Measurements from ENCODE around the gene SLC4A11.
A peak's percentile ranks its signal among the peaks of the same experiment; 100 is the strongest.
"Not testable (repeated sequence)": the region's sequence is repeated elsewhere in the genome, so short reads cannot be mapped to it uniquely, and the experiment has no call there.

SLC4A11 gene

DNA sequence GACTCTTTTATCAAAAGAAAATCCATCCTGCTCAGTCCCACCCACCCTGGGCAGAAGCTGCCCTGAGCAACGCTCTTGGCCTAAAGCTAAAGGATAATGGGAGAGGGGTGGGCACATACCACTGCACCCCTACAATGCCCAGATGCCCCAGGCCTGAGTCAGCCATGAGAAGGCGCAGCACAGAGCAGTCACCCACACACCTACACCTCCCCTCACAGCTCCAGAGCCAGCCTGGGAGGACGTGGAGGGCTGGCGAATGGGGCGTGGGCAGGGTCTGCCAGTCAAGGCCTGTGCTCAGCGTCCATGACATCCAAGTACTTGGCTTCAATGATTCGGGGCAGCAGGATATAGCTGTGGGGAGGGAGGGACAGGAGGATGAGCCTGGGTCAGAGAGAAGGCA lies 11.5 kb downstream of the SLC4A11 start:
- no peak for DNase-seq

DNA sequence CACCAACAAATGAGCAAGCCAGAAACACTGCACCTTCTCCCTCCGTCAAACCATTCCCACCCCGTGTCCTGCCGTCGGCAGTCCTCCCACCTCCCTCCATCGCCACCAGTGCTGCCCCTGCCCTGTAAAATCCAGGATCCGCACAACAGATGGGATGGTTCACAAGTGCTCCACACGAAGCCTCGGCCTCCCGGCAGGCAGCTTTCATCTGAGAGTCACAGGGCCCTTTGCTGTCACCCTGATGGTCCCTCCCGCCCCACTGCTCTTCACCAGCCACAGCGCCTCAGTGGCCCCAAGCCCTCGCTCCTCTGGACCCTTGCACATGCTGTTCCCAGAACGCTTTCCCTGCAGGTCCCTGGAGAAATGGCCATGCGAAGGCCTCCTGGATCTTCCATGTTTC lies 12.1 kb downstream of the SLC4A11 start:
- no peak for DNase-seq

DNA sequence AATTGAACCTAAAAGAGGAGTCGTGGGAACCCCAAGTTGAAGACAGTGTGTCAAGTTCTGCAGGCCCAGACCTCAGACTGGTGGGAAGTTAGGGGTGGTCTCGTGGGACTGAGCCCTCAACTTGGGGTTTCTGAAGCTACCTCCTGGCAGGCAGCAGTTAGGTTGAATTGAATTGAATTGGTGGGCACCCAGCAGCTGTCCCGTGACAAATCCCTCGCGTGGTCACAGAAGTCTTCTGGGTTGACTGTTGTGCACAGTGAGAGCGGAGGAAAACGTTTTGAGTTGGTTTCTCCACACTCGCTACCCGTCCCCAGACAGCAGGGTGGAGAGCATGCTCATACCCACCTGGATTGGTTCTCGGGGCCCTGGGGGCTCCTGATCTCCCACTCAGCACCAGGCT lies 12.9 kb downstream of the SLC4A11 start:
- no peak for DNase-seq

DNA sequence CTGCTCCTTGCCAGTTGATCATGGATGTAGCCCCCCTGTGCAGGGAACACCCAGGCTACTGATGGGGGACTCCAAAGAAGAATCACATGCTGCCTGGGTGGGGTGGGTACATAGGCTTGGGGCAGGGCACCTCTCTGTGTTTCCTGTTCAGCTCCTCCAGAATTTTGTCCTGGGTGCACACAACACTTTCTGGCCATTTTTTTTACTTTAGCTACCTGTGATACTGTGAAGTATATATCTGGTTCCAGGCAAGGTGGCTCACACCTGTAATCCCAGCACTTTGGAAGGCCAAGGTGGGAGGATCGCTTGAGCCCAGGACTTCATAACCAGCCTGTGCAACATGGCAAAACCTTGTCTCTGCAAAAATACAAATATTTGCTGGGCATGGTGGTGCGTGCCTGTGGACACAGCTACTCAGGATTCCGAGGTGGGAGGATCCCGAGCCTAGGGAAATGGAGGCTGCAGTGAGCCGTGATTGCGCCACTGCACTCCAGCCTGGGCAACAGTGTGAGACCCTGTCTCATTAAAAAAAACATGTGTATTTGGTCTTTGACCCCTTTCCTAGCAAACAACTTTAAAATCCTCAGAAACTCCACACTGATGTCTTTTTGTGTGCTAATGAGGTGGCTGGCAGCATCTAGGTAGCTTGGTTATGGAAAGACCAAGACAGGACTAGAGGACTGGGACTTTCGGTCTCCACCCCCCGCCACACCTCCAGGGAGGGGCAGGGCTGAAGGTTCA lies 14.1 kb downstream of the SLC4A11 start:
- DNase-seq = no peak

DNA sequence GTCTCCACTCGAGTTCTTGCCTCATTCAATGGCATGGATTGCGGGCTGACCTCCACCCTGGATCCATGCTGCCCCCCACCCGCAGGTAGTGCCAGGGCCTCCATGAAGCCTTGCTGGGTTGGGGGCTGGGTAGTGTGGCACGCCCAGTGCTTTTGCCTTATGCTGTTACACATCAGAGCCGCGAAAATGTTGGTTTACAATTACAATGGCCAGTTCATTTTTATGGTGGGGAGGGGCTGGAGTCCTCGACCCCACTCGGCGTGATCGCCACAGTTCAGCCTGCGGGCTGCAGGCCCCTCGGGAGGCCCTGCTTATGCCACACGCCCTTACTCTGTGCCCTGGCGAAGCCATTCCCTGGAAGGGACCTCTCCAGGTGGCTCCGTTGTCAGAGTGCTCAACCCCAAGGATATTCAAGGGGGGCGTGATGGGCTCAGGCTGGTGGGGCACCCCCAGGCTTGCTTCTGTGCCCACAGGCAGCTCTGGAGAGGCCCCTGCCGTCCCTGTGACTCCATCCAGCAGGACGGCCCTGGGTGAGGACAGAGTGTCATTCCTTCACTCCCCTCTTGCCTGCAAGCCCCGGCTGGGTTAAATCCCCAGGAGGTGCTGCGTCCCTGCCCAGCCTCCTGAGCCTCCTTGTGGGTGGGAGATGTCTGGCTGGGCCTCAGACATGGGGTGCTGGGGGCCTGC lies 14.9 kb downstream of the SLC4A11 start:
- no peak for DNase-seq

DNA sequence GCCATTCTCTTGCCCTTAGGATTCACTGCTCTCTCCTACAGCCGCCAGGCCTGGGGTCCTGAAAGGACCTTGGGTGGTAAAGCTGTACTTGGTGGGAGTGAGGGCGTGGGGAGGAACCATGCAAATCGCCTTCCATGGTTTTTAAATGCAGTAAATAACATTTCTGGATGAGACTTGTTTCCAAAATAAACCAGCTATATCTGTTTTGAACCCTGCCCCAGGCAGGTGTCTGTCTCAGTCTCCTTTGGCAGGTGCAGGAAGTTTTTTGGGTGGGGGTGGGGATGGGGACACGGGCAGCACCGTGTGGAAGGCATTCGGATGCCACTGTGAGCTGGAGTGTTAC lies 15.4 kb downstream of the SLC4A11 start:
- DNase-seq = no peak

DNA sequence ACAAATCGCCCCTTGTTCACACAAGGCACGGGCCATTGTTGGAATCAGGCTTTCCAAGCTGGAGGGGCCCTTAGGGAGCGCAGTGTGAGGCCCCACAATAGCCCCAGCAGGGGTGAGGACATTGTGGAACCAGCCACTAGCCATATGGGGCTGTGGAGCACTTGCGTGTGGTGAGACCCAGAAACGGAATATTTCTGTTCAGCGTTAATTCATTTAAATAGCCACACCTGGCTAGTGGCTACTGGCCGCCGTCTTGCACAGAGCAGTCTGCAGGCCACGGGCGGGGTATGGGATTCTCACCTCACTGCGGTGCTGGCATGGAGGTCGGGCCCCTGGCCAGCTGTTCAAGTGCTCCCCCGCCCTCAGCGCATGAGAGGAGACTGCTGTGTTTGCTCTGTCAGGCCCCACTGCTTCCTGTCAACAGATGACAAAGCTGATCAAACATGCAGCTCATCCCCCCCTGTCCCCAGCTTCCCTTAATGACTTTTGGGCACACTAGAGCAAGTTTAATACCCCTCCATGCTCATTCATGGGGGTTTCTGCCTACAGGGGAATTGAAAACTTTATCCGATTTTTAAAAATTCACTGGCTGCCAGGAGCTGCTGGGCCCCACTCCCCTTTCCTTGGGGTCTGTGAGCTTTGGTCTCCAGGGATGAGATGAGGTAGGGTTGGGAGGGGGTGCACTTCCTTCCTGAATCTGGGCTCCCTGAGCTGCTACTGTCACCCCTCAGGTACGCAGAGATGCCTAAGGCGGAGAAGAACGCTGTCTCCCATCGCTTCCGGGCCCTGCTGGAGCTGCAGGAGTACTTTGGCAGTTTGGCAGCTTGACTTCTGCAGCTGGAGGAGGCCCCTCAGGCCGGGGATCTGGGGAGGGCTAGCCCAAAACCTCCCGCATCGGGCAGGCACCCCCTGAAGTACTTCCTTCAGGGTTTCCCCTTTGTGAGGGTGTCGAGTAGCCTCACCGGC lies 16.1 kb downstream of the SLC4A11 start:
- DNase-seq = peak; percentile 14

DNA sequence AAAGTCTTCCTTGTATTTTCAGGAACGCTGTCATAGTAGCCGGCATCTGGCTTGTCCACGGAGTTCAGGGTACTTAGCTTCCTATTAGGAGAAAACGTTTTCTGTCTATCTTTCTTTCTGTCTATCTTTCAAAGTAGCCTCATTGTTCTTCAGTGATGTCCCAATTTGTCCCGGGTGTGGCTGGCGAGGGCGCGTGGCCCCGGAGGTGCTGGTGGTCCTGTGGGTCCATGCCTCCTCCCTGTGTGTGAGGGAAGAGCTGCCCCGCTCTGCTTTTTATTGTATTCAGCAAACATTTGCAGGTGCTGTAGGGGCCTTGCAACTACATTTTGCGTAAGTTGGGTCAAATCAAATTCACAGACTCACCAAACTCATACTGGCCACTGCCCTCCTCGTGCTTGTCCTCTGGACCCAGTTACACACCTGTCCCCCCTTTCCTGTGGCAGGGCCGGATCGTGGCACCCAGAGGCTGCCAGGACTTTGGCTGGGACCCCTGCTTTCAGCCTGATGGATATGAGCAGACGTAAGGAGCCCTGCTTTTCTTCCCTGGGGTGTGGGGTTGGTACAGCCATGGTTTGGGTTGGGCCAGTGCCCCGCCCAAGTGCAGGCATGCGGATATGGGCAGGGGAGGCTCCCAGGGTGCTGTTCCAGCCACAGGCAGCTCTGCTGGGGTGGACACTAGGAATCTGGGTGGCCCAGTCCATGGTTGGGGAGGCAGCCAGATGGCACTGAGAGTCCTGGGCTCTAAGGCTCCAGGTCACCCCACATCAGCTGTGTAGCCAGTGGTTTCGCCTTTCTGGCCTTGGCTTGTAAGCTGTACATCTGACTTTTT lies 17.4 kb downstream of the SLC4A11 start:
- DNase-seq = no peak

DNA sequence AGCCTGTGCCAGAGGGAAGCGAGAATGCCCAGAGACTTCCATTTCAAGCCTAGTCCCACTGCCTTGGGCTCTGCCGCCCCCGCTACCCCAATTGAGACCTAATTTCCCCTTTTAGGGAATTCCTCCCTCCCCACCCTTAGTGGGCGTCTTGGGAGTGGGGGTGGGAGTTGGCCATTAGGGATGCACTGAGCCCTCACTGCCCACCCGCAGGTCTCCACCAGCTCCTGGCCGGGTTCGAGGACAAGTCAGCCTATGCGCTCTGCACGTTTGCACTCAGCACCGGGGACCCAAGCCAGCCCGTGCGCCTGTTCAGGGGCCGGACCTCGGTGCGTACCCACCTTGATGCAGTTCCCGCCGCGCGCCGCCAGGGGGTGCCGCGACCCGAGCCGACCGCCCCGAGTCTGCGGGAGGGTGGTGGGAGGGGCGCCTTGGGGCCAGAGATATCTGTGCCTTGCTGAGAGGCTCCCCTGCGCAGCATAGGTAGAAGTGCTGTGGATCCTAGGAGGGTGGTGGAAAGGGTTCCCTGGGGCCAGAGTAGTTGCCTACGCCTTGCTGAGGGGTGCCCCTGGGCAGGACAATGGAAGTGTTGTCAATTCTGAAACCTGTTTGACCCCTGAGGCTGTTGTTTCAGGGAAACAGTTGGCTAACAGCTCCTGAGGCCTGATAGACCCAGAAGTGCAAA lies 20.5 kb downstream of the SLC4A11 start:
- DNase-seq = peak; percentile 23

DNA sequence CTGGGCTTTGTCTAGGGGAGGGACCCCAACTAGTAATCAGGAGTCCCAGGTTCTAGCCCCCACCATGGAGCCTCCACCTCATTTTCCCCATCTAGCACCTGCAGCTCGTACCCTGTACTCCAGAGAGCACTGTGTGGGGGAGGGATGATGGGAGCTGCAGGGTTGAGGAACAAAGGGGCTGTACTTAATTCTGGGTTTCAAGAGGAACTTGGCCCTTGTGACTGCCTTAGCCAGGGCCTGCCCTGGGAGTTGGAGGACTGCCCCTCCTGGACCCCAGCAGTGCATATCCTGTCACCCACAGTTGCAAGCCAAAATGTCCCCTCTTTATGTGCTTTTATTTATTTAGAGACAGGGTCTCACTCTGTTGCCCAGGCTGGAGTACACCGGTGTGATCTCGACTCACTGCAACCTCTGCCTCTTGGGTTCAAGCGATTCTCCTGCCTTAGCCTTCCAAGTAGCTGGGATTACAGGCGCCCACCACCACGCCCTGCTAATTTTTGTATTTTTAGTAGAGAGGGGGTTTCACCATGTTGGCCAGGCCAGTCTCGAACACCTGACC lies 23.6 kb downstream of the SLC4A11 start:
- DNase-seq = not testable (repeated sequence)

DNA sequence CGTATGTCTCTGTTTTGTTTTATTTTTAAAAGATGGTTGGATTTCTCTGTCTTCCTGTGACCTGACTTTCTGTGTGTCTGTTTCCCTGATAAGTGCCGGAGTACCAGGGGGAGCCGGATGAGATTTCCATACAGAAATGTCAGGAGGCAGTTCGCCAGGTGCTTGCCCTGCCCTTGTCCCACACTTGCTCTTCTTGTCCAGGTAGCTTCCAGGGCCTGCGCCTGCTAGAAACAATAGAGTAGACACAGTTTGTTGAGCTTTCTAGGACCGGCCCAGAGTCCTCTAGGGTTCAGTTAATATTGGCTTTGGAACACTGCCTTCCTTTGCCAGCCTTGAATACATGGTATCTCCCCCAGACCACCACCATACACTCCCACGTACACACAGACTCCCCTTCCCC lies 25.8 kb downstream of the SLC4A11 start:
- no peak for DNase-seq

DNA sequence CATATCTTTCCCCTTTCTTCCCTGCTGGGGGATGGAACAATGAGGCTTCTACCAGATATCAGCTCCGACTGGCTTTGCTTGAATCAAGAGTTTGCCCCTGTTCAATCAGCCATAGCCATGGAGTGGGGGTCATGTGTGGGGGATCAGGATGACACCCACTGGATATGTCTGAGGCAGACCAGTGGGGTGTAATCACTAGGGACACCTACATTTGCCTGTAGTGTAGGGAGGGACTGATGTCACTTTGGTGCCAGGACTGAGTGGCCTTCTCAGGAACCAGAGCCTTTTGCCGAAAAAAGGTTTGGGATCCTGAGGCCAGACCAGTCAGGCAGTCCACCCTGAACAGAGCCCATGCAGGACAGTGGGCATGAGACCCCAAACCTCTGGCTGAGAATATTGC lies 28.6 kb downstream of the SLC4A11 start:
- DNase-seq = no peak

DNA sequence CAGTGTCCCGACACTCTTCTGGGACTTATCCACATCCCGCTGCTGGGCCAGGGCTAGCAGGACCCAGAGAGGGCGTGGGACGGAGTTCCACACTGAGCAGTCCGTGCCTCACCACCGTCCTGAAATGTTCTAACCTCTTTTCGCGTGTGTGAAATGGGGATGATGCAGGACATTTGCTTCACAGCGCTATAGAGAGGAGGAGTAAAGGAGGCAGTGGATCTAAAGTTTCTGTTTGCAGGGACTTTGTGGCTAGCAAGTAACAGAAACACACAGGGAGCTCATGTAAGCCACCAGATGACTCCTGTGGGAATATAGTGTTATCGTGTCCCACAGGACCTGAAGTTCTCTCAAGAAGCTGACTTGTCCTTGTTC lies 29.1 kb downstream of the SLC4A11 start:
- DNase-seq = no peak

DNA sequence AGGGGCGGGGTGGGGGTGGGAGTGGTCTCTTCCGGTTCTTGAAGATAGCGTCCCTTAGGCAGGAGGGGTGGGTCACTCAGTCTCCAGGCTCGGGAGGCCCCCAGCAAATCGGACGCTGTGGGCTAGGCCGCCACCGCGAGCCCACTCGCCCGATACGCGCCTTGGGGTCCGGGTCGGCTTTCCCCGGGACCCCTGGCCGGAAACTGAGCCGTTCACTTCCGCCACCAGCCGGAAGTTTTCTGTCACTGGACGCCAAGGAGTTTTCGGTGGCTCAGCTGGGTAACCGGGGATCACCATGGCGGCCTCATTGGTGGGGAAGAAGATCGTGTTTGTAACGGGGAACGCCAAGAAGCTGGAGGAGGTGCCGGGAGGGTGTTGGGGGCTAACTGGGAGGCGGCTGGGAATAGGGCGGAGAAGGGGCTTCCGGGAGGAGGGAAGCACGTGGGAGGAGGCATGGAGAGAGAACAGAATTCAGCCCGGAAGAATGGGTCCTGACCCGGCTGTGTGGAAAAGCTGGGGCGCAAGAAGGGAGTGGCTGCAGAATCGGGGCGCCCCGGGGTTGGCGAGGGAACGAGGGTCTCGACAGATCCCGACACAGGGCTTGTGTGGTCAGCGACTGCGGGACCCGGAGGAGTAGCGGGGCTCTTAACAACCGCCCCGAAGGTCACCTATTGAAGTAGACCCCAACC lies 29.6 kb downstream of the SLC4A11 start, which contains the start of gene ITPA:
Gene ITPA (plus strand): TSS at position 242 of the 689 bp plus-strand sequence. CDS start 54 bp downstream, at position 296.
- DNase-seq = no peak

DNA sequence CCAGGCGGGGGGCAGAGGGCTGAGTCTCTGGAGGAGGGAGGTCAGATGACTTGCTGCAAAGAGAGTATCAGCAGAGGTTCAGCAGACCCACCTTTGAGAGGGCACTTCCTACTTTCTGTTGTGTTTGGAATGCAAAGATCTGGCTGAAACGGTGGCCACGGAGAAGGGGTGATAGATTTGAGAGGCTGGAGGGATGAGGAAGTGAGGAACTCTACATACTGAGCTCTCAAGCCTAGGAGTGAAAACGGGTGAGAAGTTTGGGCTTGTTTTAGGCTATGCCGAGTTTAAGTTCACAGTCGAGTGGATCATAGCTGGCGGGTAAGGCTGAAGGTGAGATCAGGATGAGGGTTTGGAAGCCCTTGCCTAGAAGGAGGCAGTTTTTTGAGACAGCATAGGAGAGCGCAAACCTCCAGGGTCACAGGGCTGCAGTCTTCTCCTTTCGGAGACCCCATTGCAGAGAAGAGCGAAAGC lies 30.2 kb downstream of the SLC4A11 start:
- no peak for DNase-seq

DNA sequence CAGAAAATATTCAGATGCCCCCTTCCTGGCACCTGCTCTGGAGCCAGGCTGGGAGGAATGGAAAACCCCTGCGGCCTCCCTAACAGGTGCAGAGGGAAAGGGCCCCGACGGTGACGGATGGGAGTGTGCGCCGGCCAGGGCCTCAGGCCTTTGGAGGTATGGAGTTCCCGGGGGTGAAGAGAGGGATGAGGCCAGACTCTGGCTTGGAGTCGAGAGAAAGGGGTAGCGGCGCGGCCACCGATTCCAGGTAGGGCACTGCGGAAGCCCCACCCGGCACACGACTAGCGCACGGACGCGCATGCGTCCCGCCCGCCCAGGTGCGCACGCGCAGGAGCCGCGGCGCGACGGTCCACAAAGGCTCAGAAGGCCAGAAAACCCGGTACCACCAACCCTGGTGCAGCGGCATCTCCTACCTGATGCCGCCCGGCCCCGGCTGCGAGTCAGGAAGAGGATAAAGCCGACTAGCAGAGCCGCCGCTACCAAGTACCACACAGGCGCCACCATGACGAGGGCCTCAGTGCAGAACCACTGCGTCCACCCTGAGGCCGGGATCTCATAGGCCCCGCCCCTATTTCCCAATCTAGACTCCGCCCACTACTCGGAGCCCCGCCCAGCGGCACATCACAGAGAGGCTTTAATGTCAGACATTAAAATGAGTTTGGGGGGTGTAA lies 34.7 kb downstream of the SLC4A11 start, which contains the start of gene DDRGK1:
Gene DDRGK1 (minus strand): TSS at position 559 of the 671 bp plus-strand sequence. CDS start 55 bp downstream, at position 504.
- DNase-seq = peak; percentile 74

DNA sequence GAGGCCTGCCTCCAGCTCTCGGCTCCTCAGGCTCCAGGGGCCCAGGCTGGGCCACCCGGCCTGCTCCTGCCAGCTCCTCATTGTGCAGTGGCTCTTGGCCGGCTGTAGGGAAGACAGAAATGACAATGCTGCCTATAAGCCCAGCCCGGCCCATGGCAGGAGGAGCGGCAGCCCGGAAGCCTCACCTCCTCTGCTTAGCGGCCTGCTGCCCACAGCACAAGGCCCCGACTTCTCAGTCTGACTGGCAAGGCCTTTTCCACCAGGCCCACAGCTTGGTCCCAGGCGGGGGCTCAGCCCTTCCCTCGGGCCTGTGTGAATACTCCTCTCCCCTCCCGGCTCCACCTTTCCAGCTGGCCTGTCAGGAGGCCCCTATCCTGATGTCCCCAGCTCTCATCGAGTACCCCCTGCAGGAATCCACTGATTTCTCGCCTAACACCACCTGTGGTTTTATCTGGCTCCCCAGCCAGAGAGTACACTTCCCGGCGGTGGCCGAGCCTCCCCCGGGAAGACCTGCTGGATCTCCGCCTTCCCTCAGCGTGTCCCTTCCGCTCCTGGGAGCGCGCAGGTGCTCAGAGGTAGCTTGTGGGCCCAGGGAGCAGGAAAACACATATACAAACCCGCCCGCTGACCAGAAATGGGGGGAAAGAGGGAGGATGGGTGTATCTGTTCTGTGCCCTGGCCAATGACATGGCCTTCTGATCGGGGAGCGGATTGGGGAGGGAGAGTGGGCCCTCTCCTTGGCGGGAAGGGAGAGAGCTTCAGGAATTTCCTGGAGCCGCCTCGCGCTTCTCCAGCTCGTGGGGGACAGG lies 35.5 kb downstream of the SLC4A11 start:
- no peak for DNase-seq

DNA sequence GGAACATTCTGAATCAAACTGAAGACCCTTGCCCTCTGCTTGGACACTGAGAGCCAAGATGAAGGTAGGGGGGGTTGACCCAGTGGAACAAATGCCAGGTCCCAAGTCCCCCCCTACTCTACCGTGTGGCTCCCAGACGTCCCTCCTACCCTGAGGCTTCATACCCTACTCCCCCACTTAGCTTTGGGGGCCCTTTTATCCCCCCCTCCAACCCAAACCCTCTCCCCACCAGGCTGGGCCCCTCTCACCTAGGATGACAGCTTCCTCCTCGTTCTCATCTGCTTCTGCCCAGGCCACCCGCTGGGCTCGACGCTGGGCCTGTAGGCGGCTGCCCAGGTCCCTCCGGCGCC lies 36.0 kb downstream of the SLC4A11 start:
- no peak for DNase-seq

All from NCI-H1436 (cell line).